Neural cell (in vitro differentiated cells): Measurements from ENCODE around the gene TMCO4. TPM values are rescaled to one million over a fixed set of nuclear protein-coding genes. Genes with fewer than 3 reads are reported as not detected.

Source experiments
- H2AFZ ChIP-seq: fragments of 200-600, 300-800 bp; sonication (generic), shearing (Covaris generic); 2 replicates; pipeline ENCODE4 v1.6.0; 2014; ENCODE audit warnings: low read depth, mild to moderate bottlenecking, antibody characterized with exemption, low read length, moderate library complexity
- H3F3A ChIP-seq: fragments of 200-600 bp; shearing (Covaris generic); 2 replicates; pipeline ENCODE4 v1.6.1; 2016; ENCODE audit warnings: mild to moderate bottlenecking, moderate library complexity, mixed read lengths, antibody characterized with exemption, low read length; ENCODE audit not compliant: insufficient read depth, poor library complexity, severe bottlenecking
- H3K27ac ChIP-seq: fragments of 200-600, 300-800 bp; sonication (generic), shearing (Covaris generic); 2 replicates; pipeline ENCODE4 v1.5.1; 2014; ENCODE audit warnings: mild to moderate bottlenecking, low read length, moderate library complexity
- H3K27me3 ChIP-seq: fragments of 300-800, 200-600 bp; sonication (generic), shearing (Covaris generic); 2 replicates; pipeline ENCODE4 v1.6.0; 2014; ENCODE audit warnings: mild to moderate bottlenecking, low read depth, low read length, moderate library complexity; ENCODE audit not compliant: insufficient read depth
- H3K36me3 ChIP-seq: fragments of 300-800, 200-600 bp; sonication (generic), shearing (Covaris generic); 2 replicates; pipeline ENCODE4 v1.5.1; 2014; ENCODE audit warnings: mild to moderate bottlenecking, antibody characterized with exemption, low read length, moderate library complexity; ENCODE audit not compliant: insufficient read depth
- H3K4me2 ChIP-seq: fragments of 300-800, 200-600 bp; sonication (generic), shearing (Covaris generic); 2 replicates; pipeline ENCODE4 v1.6.0; 2014; ENCODE audit warnings: mild to moderate bottlenecking, low read length
- H3K4me3 ChIP-seq: fragments of 300-800, 200-600 bp; sonication (generic), shearing (Covaris generic); 2 replicates; pipeline ENCODE4 v1.5.1; 2014; ENCODE audit warnings: mild to moderate bottlenecking, low read length, moderate library complexity
- H3K79me2 ChIP-seq: fragments of 200-600 bp; shearing (Covaris generic); replicated peaks from 2 replicates; pipeline ENCODE4 v1.6.0; 2014; ENCODE audit warnings: mild to moderate bottlenecking, low read length, moderate library complexity; ENCODE audit not compliant: insufficient read depth
- H3K9ac ChIP-seq: fragments of 300-800, 200-600 bp; sonication (generic), shearing (Covaris generic); 2 replicates; pipeline ENCODE4 v1.6.1; 2016; ENCODE audit warnings: mild to moderate bottlenecking, low read length, mixed read lengths
- H3K9me2 ChIP-seq: fragments of 200-600 bp; shearing (Covaris generic); 2 replicates; pipeline ENCODE4 v1.6.1; 2016; ENCODE audit warnings: mild to moderate bottlenecking, low read length, mixed read lengths; ENCODE audit not compliant: insufficient read depth
- H3K9me3 ChIP-seq: fragments of 200-600, 300-800 bp; sonication (generic), shearing (Covaris generic); 2 replicates; pipeline ENCODE4 v1.6.1; 2016; ENCODE audit warnings: mild to moderate bottlenecking, mixed run types, low read length, moderate library complexity, mixed read lengths
- H4K20me1 ChIP-seq: fragments of 200-600 bp; shearing (Covaris generic); 2 replicates; pipeline ENCODE4 v1.6.1; 2016; ENCODE audit warnings: mild to moderate bottlenecking, mixed run types; ENCODE audit not compliant: insufficient read depth
- EP300 ChIP-seq: fragments of 450-650 bp; conservative IDR thresholded peaks from 2 replicates; pipeline ENCODE4 v1.6.1; 2014; ENCODE audit warnings: antibody characterized with exemption, mild to moderate bottlenecking, moderate library complexity; ENCODE audit not compliant: poor library complexity, severe bottlenecking
- EZH2 ChIP-seq: fragments of 200-600, 300-800 bp; shearing (Covaris generic), sonication (generic); IDR thresholded peaks from 2 replicates; pipeline ENCODE4 v1.6.1; 2014; ENCODE audit warnings: antibody characterized with exemption, low read length, borderline replicate concordance, mild to moderate bottlenecking; ENCODE audit not compliant: insufficient read depth, poor library complexity, severe bottlenecking
- MXI1 ChIP-seq: fragments of 450-650 bp; conservative IDR thresholded peaks from 2 replicates; pipeline ENCODE4 v1.6.1; 2014; ENCODE audit warnings: antibody characterized with exemption, mild to moderate bottlenecking; ENCODE audit not compliant: poor library complexity, severe bottlenecking
- POLR2AphosphoS5 ChIP-seq: IDR thresholded peaks from 2 replicates; pipeline ENCODE4 v1.6.1; 2012
- RAD21 ChIP-seq: fragments of 450-650 bp; conservative IDR thresholded peaks from 2 replicates; pipeline ENCODE4 v1.6.1; 2014; ENCODE audit warnings: antibody characterized with exemption, mild to moderate bottlenecking, moderate library complexity
- SMC3 ChIP-seq: fragments of 450-650 bp; conservative IDR thresholded peaks from 2 replicates; pipeline ENCODE4 v1.6.1; 2014; ENCODE audit warnings: antibody characterized with exemption, mild to moderate bottlenecking, moderate library complexity; ENCODE audit not compliant: poor library complexity
- TAF1 ChIP-seq: IDR thresholded peaks from 2 replicates; pipeline ENCODE4 v1.6.1; 2012; ENCODE audit warnings: low read depth
- polyA plus RNA-seq: library from polyadenylated mRNA; depleted of rRNA; stranded (reverse); fragments of >200 nt; gene quantifications from 2 replicates; pipeline ENCODE4 v1.2.3, GENCODE V29; 2014
- TF ChIP-seq, protein P1 (sequence below): IDR thresholded peaks from 2 replicates; pipeline ENCODE4 v1.6.1; 2012; ENCODE audit warnings: borderline replicate concordance
- TF ChIP-seq, protein P2 (sequence below): fragments of 450-650 bp; IDR thresholded peaks from 2 replicates; pipeline ENCODE4 v1.5.1; 2014; ENCODE audit warnings: antibody characterized with exemption, mild to moderate bottlenecking, moderate library complexity; ENCODE audit not compliant: poor library complexity, severe bottlenecking

The TMCO4 gene
- polyA plus RNA-seq, 1 donor from 2014 or later, result not detected

DNA sequence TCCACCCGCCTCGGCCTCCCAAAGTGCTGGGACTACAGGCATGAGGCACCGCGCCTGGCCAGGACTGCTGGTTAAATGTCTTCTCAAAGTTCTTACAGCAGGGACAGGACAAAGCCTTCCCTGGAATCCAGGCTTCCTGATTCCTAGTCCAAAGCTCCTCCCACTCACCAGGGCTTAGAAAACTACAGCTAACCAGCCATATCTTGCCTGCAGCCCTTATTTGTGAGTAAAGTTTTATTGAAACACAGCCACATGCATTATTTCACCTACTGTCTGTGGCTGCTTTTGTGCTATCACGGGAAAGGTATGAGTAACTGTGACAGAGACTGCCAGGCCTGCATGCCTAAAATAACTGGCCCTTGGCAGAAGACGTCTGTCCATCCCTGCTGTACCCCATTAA is 24.4 kb downstream of the TMCO4 start:
- H3K27ac ChIP-seq, result no peak overlapping the region
- H3K4me3 ChIP-seq, result no peak overlapping the region
- no peaks in the 10 kb centered on the region for H3K9me3 ChIP-seq
- H3K9ac ChIP-seq, result no peak overlapping the region
- no peaks in the 10 kb centered on the region for H3K36me3 ChIP-seq
- no peaks in the 10 kb centered on the region for H4K20me1 ChIP-seq
- no peak for TF ChIP-seq SMC3
- TF ChIP-seq EP300, result no peak
- no peak for TF ChIP-seq MXI1
- TF ChIP-seq, protein P1, sequence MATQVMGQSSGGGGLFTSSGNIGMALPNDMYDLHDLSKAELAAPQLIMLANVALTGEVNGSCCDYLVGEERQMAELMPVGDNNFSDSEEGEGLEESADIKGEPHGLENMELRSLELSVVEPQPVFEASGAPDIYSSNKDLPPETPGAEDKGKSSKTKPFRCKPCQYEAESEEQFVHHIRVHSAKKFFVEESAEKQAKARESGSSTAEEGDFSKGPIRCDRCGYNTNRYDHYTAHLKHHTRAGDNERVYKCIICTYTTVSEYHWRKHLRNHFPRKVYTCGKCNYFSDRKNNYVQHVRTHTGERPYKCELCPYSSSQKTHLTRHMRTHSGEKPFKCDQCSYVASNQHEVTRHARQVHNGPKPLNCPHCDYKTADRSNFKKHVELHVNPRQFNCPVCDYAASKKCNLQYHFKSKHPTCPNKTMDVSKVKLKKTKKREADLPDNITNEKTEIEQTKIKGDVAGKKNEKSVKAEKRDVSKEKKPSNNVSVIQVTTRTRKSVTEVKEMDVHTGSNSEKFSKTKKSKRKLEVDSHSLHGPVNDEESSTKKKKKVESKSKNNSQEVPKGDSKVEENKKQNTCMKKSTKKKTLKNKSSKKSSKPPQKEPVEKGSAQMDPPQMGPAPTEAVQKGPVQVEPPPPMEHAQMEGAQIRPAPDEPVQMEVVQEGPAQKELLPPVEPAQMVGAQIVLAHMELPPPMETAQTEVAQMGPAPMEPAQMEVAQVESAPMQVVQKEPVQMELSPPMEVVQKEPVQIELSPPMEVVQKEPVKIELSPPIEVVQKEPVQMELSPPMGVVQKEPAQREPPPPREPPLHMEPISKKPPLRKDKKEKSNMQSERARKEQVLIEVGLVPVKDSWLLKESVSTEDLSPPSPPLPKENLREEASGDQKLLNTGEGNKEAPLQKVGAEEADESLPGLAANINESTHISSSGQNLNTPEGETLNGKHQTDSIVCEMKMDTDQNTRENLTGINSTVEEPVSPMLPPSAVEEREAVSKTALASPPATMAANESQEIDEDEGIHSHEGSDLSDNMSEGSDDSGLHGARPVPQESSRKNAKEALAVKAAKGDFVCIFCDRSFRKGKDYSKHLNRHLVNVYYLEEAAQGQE, result no peak
- no peak for TF ChIP-seq POLR2AphosphoS5
- no peak for TF ChIP-seq RAD21
- TF ChIP-seq TAF1, result no peak
- TF ChIP-seq EZH2, result no peak
- TF ChIP-seq, protein P2, sequence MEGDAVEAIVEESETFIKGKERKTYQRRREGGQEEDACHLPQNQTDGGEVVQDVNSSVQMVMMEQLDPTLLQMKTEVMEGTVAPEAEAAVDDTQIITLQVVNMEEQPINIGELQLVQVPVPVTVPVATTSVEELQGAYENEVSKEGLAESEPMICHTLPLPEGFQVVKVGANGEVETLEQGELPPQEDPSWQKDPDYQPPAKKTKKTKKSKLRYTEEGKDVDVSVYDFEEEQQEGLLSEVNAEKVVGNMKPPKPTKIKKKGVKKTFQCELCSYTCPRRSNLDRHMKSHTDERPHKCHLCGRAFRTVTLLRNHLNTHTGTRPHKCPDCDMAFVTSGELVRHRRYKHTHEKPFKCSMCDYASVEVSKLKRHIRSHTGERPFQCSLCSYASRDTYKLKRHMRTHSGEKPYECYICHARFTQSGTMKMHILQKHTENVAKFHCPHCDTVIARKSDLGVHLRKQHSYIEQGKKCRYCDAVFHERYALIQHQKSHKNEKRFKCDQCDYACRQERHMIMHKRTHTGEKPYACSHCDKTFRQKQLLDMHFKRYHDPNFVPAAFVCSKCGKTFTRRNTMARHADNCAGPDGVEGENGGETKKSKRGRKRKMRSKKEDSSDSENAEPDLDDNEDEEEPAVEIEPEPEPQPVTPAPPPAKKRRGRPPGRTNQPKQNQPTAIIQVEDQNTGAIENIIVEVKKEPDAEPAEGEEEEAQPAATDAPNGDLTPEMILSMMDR, result no peak
- no peaks in the 10 kb centered on the region for H3K27me3 ChIP-seq
- H3K4me2 ChIP-seq, result no peak overlapping the region
- H3K79me2 ChIP-seq, result no peaks in the 10 kb centered on the region
- no peaks in the 10 kb centered on the region for H3K9me2 ChIP-seq
- H2AFZ ChIP-seq, result no peak overlapping the region
- H3F3A ChIP-seq, result no peaks in the 10 kb centered on the region

DNA sequence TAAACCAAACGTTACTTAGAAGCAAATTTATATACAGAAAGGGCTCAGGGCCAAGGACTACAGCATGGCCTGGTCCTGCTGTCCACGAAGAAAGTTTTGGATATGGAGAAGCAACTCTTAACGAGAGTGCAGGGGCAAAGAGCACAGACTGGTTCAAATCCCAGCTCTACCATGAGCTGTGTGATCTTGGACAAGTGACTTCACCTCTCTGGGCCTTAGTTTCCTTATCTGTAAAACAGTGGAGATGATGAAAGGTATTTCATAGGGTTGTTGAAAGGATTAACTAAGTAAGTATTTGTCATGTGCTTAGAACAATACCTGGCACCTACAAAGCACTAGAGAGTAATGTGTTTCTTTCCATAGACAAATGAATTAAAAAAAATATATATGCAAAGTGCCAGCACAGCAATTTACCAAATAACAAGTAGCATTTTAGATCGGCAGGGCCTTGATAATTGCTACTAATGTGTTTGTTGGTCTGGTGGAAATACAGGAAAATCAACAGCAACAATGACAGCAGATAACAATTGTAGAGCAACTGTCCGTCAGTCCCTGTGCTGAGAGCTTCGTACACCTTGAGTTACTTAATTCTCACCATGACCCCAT is 25.4 kb downstream of the TMCO4 start:
- TF ChIP-seq SMC3 (no peak), POLR2AphosphoS5 (no peak), MXI1 (no peak), EP300 (no peak), RAD21 (no peak), EZH2 (no peak), TAF1 (no peak)
- TF ChIP-seq, protein P1, result no peak
- TF ChIP-seq, protein P2, result no peak
- no peak overlapping the region for H3K9ac ChIP-seq
- no peaks in the 10 kb centered on the region for H4K20me1 ChIP-seq
- H3K27me3 ChIP-seq, result no peaks in the 10 kb centered on the region
- H3K4me2 ChIP-seq, result no peak overlapping the region
- no peaks in the 10 kb centered on the region for H3K36me3 ChIP-seq
- H3K4me3 ChIP-seq, result no peak overlapping the region
- H3F3A ChIP-seq, result no peaks in the 10 kb centered on the region
- no peaks in the 10 kb centered on the region for H3K79me2 ChIP-seq
- no peaks in the 10 kb centered on the region for H3K9me3 ChIP-seq
- no peaks in the 10 kb centered on the region for H3K9me2 ChIP-seq
- no peak overlapping the region for H3K27ac ChIP-seq
- H2AFZ ChIP-seq, result no peak overlapping the region
